Keratinocyte (primary cell): ENCODE results near the gene ZNRF1. TPM values are rescaled to one million over a fixed set of nuclear protein-coding genes. Genes with fewer than 3 reads are reported as not detected.
A peak's percentile ranks its signal among the peaks of the same experiment; 100 is the strongest.

ENCODE experiments used
- DNase-seq: peaks from one replicate; pipeline ENCODE4 v3.0.0-alpha.2; 2011; ENCODE audit warnings: low read depth, missing footprints, low spot score
- FAIRE-seq: peaks from 2 replicates; lab custom pipeline; 2011; peaks lifted over from hg19 to GRCh38; lab: Jason Lieb, UNC
- H2AFZ ChIP-seq: 2 replicates; pipeline ENCODE4 v1.6.0; 2012; ENCODE audit warnings: low read length, control low read depth, inconsistent platforms; ENCODE audit not compliant: control insufficient read depth
- H3K27ac ChIP-seq: 2 replicates; pipeline ENCODE4 v1.5.1; 2011; ENCODE audit warnings: low read length; ENCODE audit not compliant: control insufficient read depth, insufficient read depth
- H3K27me3 ChIP-seq: 3 replicates; pipeline ENCODE4 v1.6.0; 2011; ENCODE audit warnings: low read length; ENCODE audit not compliant: control insufficient read depth, insufficient read depth; ENCODE audit errors: extremely low read depth
- H3K36me3 ChIP-seq, 2 experiments: 2 replicates in 1 of 2; 3 replicates in 1 of 2; pipeline ENCODE4 v1.5.1; 2011; ENCODE audit warnings: low read length in 2 of 2, mild to moderate bottlenecking in 1 of 2; ENCODE audit not compliant: control insufficient read depth in 2 of 2, insufficient read depth in 2 of 2; ENCODE audit errors: extremely low read depth in 1 of 2
- H3K4me1 ChIP-seq: 3 replicates; pipeline ENCODE4 v1.5.1; 2011; ENCODE audit warnings: low read length; ENCODE audit not compliant: control insufficient read depth, insufficient read depth; ENCODE audit errors: extremely low read depth
- H3K4me2 ChIP-seq: 3 replicates; pipeline ENCODE4 v1.6.0; 2011; ENCODE audit warnings: low read depth, low read length; ENCODE audit not compliant: control insufficient read depth, insufficient read depth; ENCODE audit errors: extremely low read depth
- H3K4me3 ChIP-seq, 3 experiments: fragments of 200-600 bp in 1 of 3; sonication (generic) in 1 of 3; 2 replicates in 2 of 3; 3 replicates in 1 of 3; pipeline ENCODE4 v1.5.1; 2011 to 2016; ENCODE audit warnings: low read length in 3 of 3, mild to moderate bottlenecking in 3 of 3, control low read depth in 2 of 3, inconsistent platforms in 1 of 3, low read depth in 1 of 3, mixed read lengths in 1 of 3, mixed run types in 1 of 3, moderate library complexity in 1 of 3; ENCODE audit not compliant: control insufficient read depth in 2 of 3, insufficient read depth in 2 of 3; ENCODE audit errors: extremely low read depth in 1 of 3
- H3K79me2 ChIP-seq: 2 replicates; pipeline ENCODE4 v1.6.0; 2012; ENCODE audit warnings: low read length; ENCODE audit not compliant: control insufficient read depth, insufficient read depth
- H3K9ac ChIP-seq: 3 replicates; pipeline ENCODE4 v1.6.0; 2011; ENCODE audit warnings: low read length; ENCODE audit not compliant: control insufficient read depth, insufficient read depth; ENCODE audit errors: extremely low read depth
- H3K9me1 ChIP-seq: 3 replicates; pipeline ENCODE4 v1.6.0; 2011; ENCODE audit warnings: low read length; ENCODE audit not compliant: control insufficient read depth, insufficient read depth; ENCODE audit errors: extremely low read depth
- H3K9me3 ChIP-seq: 2 replicates; pipeline ENCODE4 v1.5.1; 2012; ENCODE audit warnings: low read depth, low read length; ENCODE audit not compliant: control insufficient read depth
- H4K20me1 ChIP-seq: 3 replicates; pipeline ENCODE4 v1.6.0; 2011; ENCODE audit warnings: low read length; ENCODE audit not compliant: control insufficient read depth, insufficient read depth; ENCODE audit errors: extremely low read depth
- CTCF ChIP-seq, 3 experiments: IDR thresholded peaks in 1 of 3; conservative IDR thresholded peaks in 1 of 3; optimal IDR thresholded peaks in 1 of 3; 2 replicates in 2 of 3; 3 replicates in 1 of 3; pipeline versions ENCODE3 to v1.5.1; 2011; ENCODE audit warnings: low read length in 3 of 3, mild to moderate bottlenecking in 3 of 3, moderate library complexity in 2 of 3, control low read depth in 1 of 3, inconsistent platforms in 1 of 3; ENCODE audit not compliant: insufficient read depth in 2 of 3; ENCODE audit errors: extremely low read depth in 1 of 3
- EZH2 ChIP-seq: IDR thresholded peaks from one replicate; pipeline ENCODE4 v1.6.1; 2012; ENCODE audit warnings: inconsistent platforms, mild to moderate bottlenecking, low read length, moderate library complexity
- dilution Hi-C: fragments of 300-500 bp; cut with MboI; formaldehyde crosslinking; loops from one replicate; pipeline ENCODE4 v1.7.0; 2020; ENCODE audit warnings: low sequenced_read_pairs; ENCODE audit not compliant: extremely low pct_ligation_motif_present
- polyA plus RNA-seq, 5 experiments: library from polyadenylated mRNA; depleted of rRNA in 3 of 5; stranded (reverse) in 3 of 5; stranded (forward) in 1 of 5; unstranded in 1 of 5; fragments of >200 nt; gene quantifications; 1 replicate in 1 of 5; 2 replicates in 3 of 5; 3 replicates in 1 of 5; pipeline versions ENCODE4 v1.2.1 to v1.2.3, GENCODE V29; 2011 to 2012; ENCODE audit warnings: missing spikeins in 2 of 5, low read depth in 1 of 5, low replicate concordance in 1 of 5

ZNRF1 gene
- polyA plus RNA-seq, 1 donor (not counting 4 experiments of a cell fraction or from before 2014, with no cell fraction given), result 19.1 TPM

GRCh38 chr16:75097191-75097761, 98.5 kb downstream of the ZNRF1 start:
- H3K27ac ChIP-seq, result no peak overlapping the region
- FAIRE-seq (no peak), DNase-seq (no peak)
- H3K79me2 ChIP-seq, result no peaks in the 10 kb centered on the region
- no peak overlapping the region for H3K4me3 ChIP-seq
- H2AFZ ChIP-seq, result no peak overlapping the region
- H3K4me2 ChIP-seq, result peak overlapping the region; percentile 37
- peaks cover 12% of the 10 kb centered on the region for H3K9me1 ChIP-seq
- no peak overlapping the region for H3K9ac ChIP-seq
- TF ChIP-seq EZH2, result no peak
- no peak for TF ChIP-seq CTCF (optimal IDR thresholded peaks at IDR 0.05 in 1 of 3, IDR thresholded peaks at IDR 0.05 in 1 of 3, conservative IDR thresholded peaks at IDR 0.05 in 1 of 3; ENCODE audit: extremely low read depth in 1 of 3, insufficient read depth in 2 of 3, low read length in 3 of 3)
- no peaks in the 10 kb centered on the region for H3K27me3 ChIP-seq
- no peaks in the 10 kb centered on the region for H3K9me3 ChIP-seq
- peaks cover 38% of the 10 kb centered on the region for H3K4me1 ChIP-seq
- H3K36me3 ChIP-seq, result peaks cover 2 to 7% of the 10 kb centered on the region in 2 experiments
- no peaks in the 10 kb centered on the region for H4K20me1 ChIP-seq
- dilution Hi-C loops, result no loop called here

- peaks cover 12% of the 10 kb centered on the region for H3K9me1 ChIP-seq
- no peaks in the 10 kb centered on the region for H4K20me1 ChIP-seq
- no peak overlapping the region for H2AFZ ChIP-seq
- no peak for TF ChIP-seq CTCF (optimal IDR thresholded peaks at IDR 0.05 in 1 of 3, IDR thresholded peaks at IDR 0.05 in 1 of 3, conservative IDR thresholded peaks at IDR 0.05 in 1 of 3; ENCODE audit: extremely low read depth in 1 of 3, insufficient read depth in 2 of 3, low read length in 3 of 3)
- no peak for TF ChIP-seq EZH2
- H3K9ac ChIP-seq, result no peak overlapping the region
- DNase-seq, result no peak
- H3K9me3 ChIP-seq, result no peaks in the 10 kb centered on the region
- peaks cover 2 to 7% of the 10 kb centered on the region in 2 experiments for H3K36me3 ChIP-seq
- dilution Hi-C loops, result no loop called here
- H3K27me3 ChIP-seq, result no peaks in the 10 kb centered on the region
- no peak overlapping the region for H3K4me2 ChIP-seq
- no peak overlapping the region for H3K27ac ChIP-seq
- no peak for FAIRE-seq
- no peak overlapping the region for H3K4me3 ChIP-seq
- H3K79me2 ChIP-seq, result no peaks in the 10 kb centered on the region
- peaks cover 38% of the 10 kb centered on the region for H3K4me1 ChIP-seq
Observed at GRCh38 chr16:75097941-75098901, 99.4 kb downstream of the ZNRF1 start.
